ENCODE data around the gene PITPNM2. TPM values are rescaled to one million over a fixed set of nuclear protein-coding genes. Genes with fewer than 3 reads are reported as not detected.

PITPNM2 gene
- total and polyA plus RNA-seq, 9 of the 15 experiments (the other 6 are each of a cell fraction or from before 2014, with no cell fraction given), result 0.03 to 10.8 (median 2.9) TPM

DNA sequence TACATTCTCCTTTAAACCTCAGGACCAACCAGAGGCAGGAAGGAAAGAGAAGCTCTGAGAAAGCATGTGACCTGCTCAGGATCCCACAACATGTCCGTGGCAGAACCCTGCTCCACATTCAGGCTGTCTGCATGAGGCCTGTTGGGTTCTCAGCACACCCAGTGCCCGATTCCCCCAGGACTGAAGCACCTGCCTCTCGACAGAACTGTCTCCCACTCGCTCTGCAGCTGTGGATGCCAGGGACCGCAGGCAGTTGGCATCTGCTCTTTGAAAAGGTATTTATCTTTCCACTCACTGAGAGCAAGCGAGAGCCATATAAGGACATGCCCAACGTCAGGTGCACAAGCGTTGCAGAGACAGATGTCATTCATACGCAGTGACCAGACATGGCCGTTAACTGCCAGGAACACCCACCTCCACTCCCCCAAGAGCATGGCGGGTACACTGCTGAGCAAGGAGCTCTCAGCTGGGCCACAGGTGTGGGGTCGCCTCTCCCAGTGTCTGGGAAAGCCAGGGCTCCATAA lies 18.9 kb downstream of the PITPNM2 start:
- FAIRE-seq, result no peak

More for the DNA sequence above, 18.9 kb downstream of the PITPNM2 start:
- H3K4me3 ChIP-seq, result no peak overlapping the region
- no peaks in the 10 kb centered on the region for H3K79me2 ChIP-seq (ENCODE audit: control insufficient read depth, insufficient read depth, low read length)
- ChIA-PET POLR2A (interaction anchor here (0.9 to 1.2 kb wide), 3 partner anchors 8 to 17 kb away, joined by 3 to 4 read pairs (median 3); no protein-coding TSS in a partner anchor), CTCF (ENCODE audit: low intra/inter-chr PET ratio) (no interaction called here)
- H3K9me3 ChIP-seq (replicated peaks; ENCODE audit: control insufficient read depth, insufficient read depth, low read depth, low read length), result no peaks in the 10 kb centered on the region
- H3K4me2 ChIP-seq (ENCODE audit: insufficient read depth, low read length), result no peak overlapping the region
- BruUV-seq (replicated peaks), result no TSS peak
- H3K36me3 ChIP-seq (ENCODE audit: control insufficient read depth, insufficient read depth, low read length), result no peaks in the 10 kb centered on the region
- intact Hi-C loops (cut with micrococcal nuclease) (no loop called here), in situ Hi-C loops (cut with MboI) (no loop called here)
- DNase-seq (ENCODE audit: extremely low read depth in 1 of 4, low spot score in 3 of 4), result no peak
- H3K9me1 ChIP-seq (ENCODE audit: control insufficient read depth, insufficient read depth, low read length), result no peaks in the 10 kb centered on the region
- no peaks in the 10 kb centered on the region for H3K27me3 ChIP-seq (ENCODE audit: control insufficient read depth in 2 of 2, insufficient read depth in 2 of 2, low read length in 2 of 2)
- H3K4me1 ChIP-seq (replicated peaks in 1 of 2; ENCODE audit: control insufficient read depth in 2 of 2, insufficient read depth in 2 of 2, low read length in 2 of 2), result peaks cover 3 to 11% of the 10 kb centered on the region in 2 experiments; a peak in 4 of 5 replicates
- 49% methylated on average over 12 of the region's 12 CpGs for WGBS (ENCODE audit: insufficient coverage, low coverage, missing lambda C conversion rate)
- peak overlapping the region; percentile 19; the same call in 1 of the 2 replicates for H2AFZ ChIP-seq (ENCODE audit: low read depth, low read length)
- ATAC-seq, result peak; percentile 50
- peak overlapping the region in 1 of 2 experiments; percentile 73; a peak in 1 of 4 replicates for H3K9ac ChIP-seq (ENCODE audit: insufficient read depth in 1 of 2, low read depth in 2 of 2, low read length in 2 of 2)
- peaks cover 5% of the 10 kb centered on the region; the same call in 1 of the 2 replicates for H4K20me1 ChIP-seq (replicated peaks; ENCODE audit: control insufficient read depth, insufficient read depth, low read length)
- TF ChIP-seq SRF (CRISPR knock-in tag; IDR thresholded peaks at IDR 0.05) (peak in 1 of 2 experiments; percentile 60; a peak in 1 of 4 replicates), ZNF764 (CRISPR knock-in tag; IDR thresholded peaks at IDR 0.05; ENCODE audit: low read depth) (no peak), DNMT1 (IDR thresholded peaks at IDR 0.05) (no peak), NR2F6 (CRISPR knock-in tag; IDR thresholded peaks at IDR 0.05) (no peak), ZBTB1 (CRISPR knock-in tag; IDR thresholded peaks at IDR 0.05; ENCODE audit: borderline replicate concordance, low read depth) (no peak), FOXA3 (CRISPR knock-in tag; conservative IDR thresholded peaks at IDR 0.05 in 1 of 2, IDR thresholded peaks at IDR 0.05 in 1 of 2) (no peak), ZNF695 (CRISPR knock-in tag; IDR thresholded peaks at IDR 0.05) (no peak)
- TF ChIP-seq, protein P1, sequence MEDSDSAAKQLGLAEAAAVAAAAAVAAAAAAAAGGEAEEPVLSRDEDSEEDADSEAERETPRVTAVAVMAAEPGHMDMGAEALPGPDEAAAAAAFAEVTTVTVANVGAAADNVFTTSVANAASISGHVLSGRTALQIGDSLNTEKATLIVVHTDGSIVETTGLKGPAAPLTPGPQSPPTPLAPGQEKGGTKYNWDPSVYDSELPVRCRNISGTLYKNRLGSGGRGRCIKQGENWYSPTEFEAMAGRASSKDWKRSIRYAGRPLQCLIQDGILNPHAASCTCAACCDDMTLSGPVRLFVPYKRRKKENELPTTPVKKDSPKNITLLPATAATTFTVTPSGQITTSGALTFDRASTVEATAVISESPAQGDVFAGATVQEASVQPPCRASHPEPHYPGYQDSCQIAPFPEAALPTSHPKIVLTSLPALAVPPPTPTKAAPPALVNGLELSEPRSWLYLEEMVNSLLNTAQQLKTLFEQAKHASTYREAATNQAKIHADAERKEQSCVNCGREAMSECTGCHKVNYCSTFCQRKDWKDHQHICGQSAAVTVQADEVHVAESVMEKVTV (CRISPR knock-in tag; IDR thresholded peaks at IDR 0.05), result no peak
- no peak overlapping the region for H3K27ac ChIP-seq (ENCODE audit: extremely low read depth, low read depth, low read length)

All from K562 (cell line).